ENCODE measurements around the gene XKRX. TPM values are rescaled to one million over a fixed set of nuclear protein-coding genes. Genes with fewer than 3 reads are reported as not detected.

The XKRX gene
- total and polyA plus RNA-seq, 8 donors: 1.7 to 14.3 (median 2.4) TPM

DNA sequence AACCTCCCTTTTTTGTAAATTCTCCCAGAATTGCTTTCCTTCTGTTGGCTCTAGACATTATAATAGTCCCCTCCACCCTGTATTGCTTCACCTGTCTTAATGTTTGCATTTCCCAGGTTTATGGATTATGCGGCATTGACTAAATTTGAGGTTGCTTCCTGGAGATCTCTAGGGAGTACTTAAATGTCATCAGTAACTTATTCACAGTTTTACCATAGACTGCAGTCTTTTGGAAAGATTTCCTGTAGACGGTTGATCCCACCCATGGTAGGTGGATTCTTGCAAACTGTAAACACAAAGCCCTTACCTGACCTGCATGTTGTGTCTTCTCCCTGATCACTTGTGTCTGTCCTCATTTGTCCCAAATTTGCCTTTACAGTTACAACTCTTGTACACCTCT is 48.3 kb downstream of the XKRX start:
- Histone ChIP-seq H3K9me3 (no peaks in the 10 kb centered on the region), H3K36me3 (no peaks in the 10 kb centered on the region), H3K27me3 (no peaks in the 10 kb centered on the region), H3K4me3 (no peak overlapping the region), H3K27ac (no peak overlapping the region), H3K4me1 (no peaks in the 10 kb centered on the region)
- TF ChIP-seq, protein P1, sequence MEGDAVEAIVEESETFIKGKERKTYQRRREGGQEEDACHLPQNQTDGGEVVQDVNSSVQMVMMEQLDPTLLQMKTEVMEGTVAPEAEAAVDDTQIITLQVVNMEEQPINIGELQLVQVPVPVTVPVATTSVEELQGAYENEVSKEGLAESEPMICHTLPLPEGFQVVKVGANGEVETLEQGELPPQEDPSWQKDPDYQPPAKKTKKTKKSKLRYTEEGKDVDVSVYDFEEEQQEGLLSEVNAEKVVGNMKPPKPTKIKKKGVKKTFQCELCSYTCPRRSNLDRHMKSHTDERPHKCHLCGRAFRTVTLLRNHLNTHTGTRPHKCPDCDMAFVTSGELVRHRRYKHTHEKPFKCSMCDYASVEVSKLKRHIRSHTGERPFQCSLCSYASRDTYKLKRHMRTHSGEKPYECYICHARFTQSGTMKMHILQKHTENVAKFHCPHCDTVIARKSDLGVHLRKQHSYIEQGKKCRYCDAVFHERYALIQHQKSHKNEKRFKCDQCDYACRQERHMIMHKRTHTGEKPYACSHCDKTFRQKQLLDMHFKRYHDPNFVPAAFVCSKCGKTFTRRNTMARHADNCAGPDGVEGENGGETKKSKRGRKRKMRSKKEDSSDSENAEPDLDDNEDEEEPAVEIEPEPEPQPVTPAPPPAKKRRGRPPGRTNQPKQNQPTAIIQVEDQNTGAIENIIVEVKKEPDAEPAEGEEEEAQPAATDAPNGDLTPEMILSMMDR (IDR thresholded peaks at IDR 0.05): no peak
- ATAC-seq: no peak
- intact Hi-C loops (cut with DNase I): no loop called here
- no peak for DNase-seq

DNA sequence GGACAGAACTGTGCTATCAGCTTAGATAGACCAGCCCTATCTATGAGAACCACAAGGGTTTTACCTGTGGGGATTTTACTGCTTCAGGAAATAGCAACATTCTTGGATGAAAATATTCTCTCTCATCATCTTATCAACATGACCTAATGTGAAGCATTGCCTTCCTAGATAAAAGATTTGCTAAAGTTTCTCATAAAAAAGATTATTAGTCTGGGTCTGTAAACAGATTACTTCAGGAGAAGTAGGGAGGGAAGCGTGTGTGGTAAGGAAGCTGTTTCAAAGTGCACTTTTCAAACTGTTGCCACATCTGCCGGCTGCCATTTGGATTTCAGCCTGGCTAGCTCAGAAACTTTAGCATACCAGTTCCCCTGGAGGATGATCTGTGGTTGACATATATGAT is 54.4 kb downstream of the XKRX start, which contains the start of gene NOX1:
Gene NOX1, minus strand, starts transcription at position 35 of the 400 bp plus-strand sequence. CDS start 220 bp downstream, outside the sequence.
- Histone ChIP-seq H3K9me3 (no peaks in the 10 kb centered on the region), H3K4me1 (no peaks in the 10 kb centered on the region), H3K27ac (no peak within 1 kb of the TSS), H3K27me3 (no peaks in the 10 kb centered on the region), H3K36me3 (no peaks in the 10 kb centered on the region), H3K4me3 (no peak within 1 kb of the TSS)
- TF ChIP-seq, protein P1 (IDR thresholded peaks at IDR 0.05): no peak
- intact Hi-C loops (cut with DNase I): no loop called here
- ATAC-seq: no peak
- DNase-seq: no peak

DNA sequence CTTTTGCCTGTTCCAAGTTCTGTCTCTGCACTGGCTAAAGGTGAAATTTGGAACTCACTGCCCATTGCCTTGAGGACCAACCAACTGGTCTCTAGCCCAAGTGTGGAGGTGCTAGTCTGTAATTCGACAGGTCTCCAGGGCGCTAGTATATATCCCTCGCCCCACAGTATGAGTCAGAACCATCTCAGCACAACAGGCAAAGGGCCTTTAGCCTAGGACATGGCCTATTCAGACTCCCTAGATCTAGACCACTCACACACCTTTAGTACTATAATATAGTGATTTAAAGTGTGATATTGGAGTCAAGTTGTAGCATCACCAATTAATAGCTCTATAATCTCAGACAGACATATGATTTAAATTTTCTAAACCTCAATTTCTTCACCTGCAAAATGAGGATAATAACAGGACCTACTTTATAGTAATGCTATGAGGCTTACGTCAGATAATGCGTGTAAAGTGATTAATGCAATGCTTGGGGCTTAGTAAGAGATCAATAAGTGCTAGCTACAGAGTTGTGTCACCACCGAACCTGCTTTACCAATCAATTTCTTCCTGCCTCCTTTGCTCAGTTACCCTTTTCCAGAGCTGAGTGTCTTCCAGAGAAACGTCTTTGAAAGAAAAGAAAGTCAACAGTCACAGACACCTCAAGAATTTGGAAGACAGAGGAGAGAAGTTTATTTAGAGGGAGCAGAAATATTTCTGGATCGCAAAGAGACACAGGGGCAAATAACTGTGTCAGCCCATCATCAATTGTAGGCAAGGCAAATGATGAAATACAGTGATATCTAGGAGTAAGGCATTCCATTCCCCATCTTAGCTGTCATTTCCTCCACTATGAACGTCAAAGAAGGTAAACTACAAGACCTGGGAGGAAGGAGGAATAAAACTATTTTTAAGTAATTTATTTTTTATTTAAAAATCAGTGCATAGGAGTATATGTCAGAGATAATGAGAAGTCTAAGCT is 56.8 kb downstream of the XKRX start:
- H3K4me3 ChIP-seq: no peak overlapping the region
- H3K27me3 ChIP-seq: no peaks in the 10 kb centered on the region
- H3K27ac ChIP-seq: no peak overlapping the region
- ATAC-seq (no peak), DNase-seq (no peak)
- TF ChIP-seq, protein P1 (IDR thresholded peaks at IDR 0.05): no peak
- intact Hi-C loops (cut with DNase I): no loop called here
- no peaks in the 10 kb centered on the region for H3K9me3 ChIP-seq
- H3K36me3 ChIP-seq: no peaks in the 10 kb centered on the region
- no peaks in the 10 kb centered on the region for H3K4me1 ChIP-seq

DNA sequence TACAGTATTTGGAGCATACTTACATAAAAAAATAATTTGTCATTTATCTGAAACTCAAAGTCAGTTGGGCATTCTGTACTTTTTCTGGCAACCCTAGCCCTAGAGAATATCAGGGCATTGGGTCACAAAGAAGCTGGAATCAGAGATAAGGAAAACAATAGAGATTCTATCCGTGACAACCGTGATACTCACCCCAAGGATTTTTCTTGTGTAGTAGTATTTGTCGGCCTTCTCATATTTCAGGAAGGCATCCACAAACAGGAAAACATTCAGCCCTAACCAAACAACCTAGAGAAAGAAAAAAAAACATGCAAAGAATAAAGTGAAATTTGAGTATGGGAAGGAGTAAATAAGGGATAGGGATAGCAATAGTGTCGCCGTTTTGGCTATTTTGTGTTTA is 58.2 kb downstream of the XKRX start:
- Histone ChIP-seq H3K4me1 (no peaks in the 10 kb centered on the region), H3K36me3 (no peaks in the 10 kb centered on the region), H3K9me3 (no peaks in the 10 kb centered on the region), H3K4me3 (no peak overlapping the region), H3K27me3 (no peaks in the 10 kb centered on the region), H3K27ac (no peak overlapping the region)
- TF ChIP-seq, protein P1 (IDR thresholded peaks at IDR 0.05): no peak
- no peak for DNase-seq
- intact Hi-C loops (cut with DNase I): no loop called here
- ATAC-seq: no peak

DNA sequence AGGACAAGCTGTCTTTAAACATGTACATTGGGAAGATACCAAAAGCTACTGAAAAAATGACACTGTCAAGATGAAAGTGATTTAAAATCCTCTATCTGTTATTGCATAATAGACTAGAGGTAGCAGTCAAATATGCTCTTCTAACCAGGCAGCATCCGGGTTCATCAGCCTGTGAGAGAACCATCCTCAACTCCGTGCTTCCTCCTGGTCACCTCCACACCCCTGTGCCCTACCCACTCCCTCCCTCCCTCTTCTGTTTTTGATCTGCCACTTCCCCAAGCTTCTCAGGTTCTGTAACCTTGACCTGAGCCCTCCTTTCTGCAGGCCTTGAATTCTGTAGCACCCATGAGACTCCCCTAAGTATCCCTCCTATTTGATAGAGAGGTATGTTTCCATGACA is 60.4 kb downstream of the XKRX start:
- TF ChIP-seq, protein P1 (IDR thresholded peaks at IDR 0.05): no peak
- H3K27ac ChIP-seq: no peak overlapping the region
- H3K4me1 ChIP-seq: no peaks in the 10 kb centered on the region
- no peaks in the 10 kb centered on the region for H3K27me3 ChIP-seq
- no peak overlapping the region for H3K4me3 ChIP-seq
- H3K9me3 ChIP-seq: no peaks in the 10 kb centered on the region
- ATAC-seq (no peak), DNase-seq (no peak)
- intact Hi-C loops (cut with DNase I): no loop called here
- H3K36me3 ChIP-seq: no peaks in the 10 kb centered on the region
